BLaER1 (cell line): ENCODE data around the gene RPS6KB1.
A peak's percentile ranks its signal among the peaks of the same experiment; 100 is the strongest.
"Not testable (repeated sequence)": the region's sequence is repeated elsewhere in the genome, so short reads cannot be mapped to it uniquely, and the experiment has no call there.

Source experiments
- H3K27ac ChIP-seq: shearing (Covaris generic); formaldehyde crosslinking; 2 replicates; pipeline ENCODE4 v1.8.1; 2022
- H3K27me3 ChIP-seq: shearing (Covaris generic); formaldehyde crosslinking; 2 replicates; pipeline ENCODE4 v1.8.1; 2022
- H3K36me3 ChIP-seq: shearing (Covaris generic); formaldehyde crosslinking; 2 replicates; pipeline ENCODE4 v1.8.1; 2022
- H3K4me1 ChIP-seq: shearing (Covaris generic); formaldehyde crosslinking; 2 replicates; pipeline ENCODE4 v1.8.1; 2022
- H3K4me2 ChIP-seq: shearing (Covaris generic); formaldehyde crosslinking; 2 replicates; pipeline ENCODE4 v1.8.1; 2022
- H3K4me3 ChIP-seq: shearing (Covaris generic); formaldehyde crosslinking; 2 replicates; pipeline ENCODE4 v1.8.1; 2022
- H3K9ac ChIP-seq: shearing (Covaris generic); formaldehyde crosslinking; 2 replicates; pipeline ENCODE4 v1.8.1; 2022
- H3K9me3 ChIP-seq: shearing (Covaris generic); formaldehyde crosslinking; 2 replicates; pipeline ENCODE4 v1.8.1; 2022
- H4K20me1 ChIP-seq: shearing (Covaris generic); formaldehyde crosslinking; 2 replicates; pipeline ENCODE4 v1.8.1; 2022
- Cebpa-rat ChIP-seq: shearing (Covaris generic); IDR thresholded peaks from 2 replicates; pipeline ENCODE4 v1.8.1; 2022

The RPS6KB1 gene

GRCh38 chr17:59872351-59872750 is 20.6 kb upstream of the RPS6KB1 start:
- no peaks in the 10 kb centered on the region for H4K20me1 ChIP-seq
- H3K4me1 ChIP-seq, result no peaks in the 10 kb centered on the region
- peaks cover 76% of the 10 kb centered on the region for H3K36me3 ChIP-seq
- no peaks in the 10 kb centered on the region for H3K27me3 ChIP-seq
- no peak overlapping the region for H3K4me2 ChIP-seq
- H3K27ac ChIP-seq, result no peak overlapping the region
- H3K4me3 ChIP-seq, result no peak overlapping the region
- no peak for TF ChIP-seq Cebpa-rat
- H3K9ac ChIP-seq, result no peak overlapping the region
- H3K9me3 ChIP-seq, result no peaks in the 10 kb centered on the region

DNA sequence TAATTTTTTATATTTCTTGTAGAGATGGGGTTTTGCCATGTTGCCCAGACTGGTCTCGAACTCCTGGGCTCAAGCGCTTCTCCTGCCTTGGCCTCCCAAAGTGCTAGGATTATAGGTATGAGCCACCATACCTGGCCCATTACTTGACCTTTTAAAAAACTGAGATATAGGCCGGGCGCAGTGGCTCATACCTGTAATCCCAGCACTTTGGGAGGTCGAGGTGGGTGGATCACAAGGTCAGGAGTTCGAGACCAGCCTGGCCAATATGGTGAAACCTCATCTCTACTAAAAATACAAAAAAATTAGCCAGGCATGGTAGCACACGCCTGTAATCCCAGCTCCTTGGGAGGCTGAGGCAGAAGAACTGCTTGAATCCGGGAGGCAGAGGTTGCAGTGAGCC is 19.5 kb upstream of the RPS6KB1 start:
- H3K27ac ChIP-seq, H3K9me3 ChIP-seq, H4K20me1 ChIP-seq, H3K27me3 ChIP-seq, H3K4me3 ChIP-seq, H3K4me1 ChIP-seq, H3K9ac ChIP-seq, H3K4me2 ChIP-seq: not testable (repeated sequence)
- peaks cover 81% of the 10 kb centered on the region for H3K36me3 ChIP-seq

DNA sequence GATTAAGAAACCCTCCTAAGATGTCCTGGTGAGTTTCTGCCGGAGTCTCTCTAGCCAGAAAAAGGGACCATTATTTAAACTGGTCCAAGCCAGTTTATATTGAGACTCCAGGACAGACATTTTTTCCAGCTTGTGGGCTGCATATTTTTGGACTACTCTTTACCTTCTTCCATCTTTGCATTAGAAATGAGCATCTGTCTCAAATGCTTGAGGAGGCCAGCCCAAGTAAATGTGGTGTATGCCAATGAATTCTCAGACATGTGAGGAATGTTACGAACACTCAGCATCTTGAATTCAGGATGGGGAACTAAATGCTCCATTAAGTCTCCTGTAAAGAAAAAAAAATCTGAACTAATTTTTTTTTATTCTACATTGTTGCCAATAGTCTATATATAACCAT is 18.5 kb upstream of the RPS6KB1 start:
- TF ChIP-seq Cebpa-rat, result no peak
- H3K36me3 ChIP-seq, result peaks cover 91% of the 10 kb centered on the region

GRCh38 chr17:59876107-59876506 is 16.8 kb upstream of the RPS6KB1 start:
- no peak for TF ChIP-seq Cebpa-rat
- H3K4me3 ChIP-seq, result no peak overlapping the region
- no peaks in the 10 kb centered on the region for H4K20me1 ChIP-seq
- H3K27ac ChIP-seq, result no peak overlapping the region
- no peaks in the 10 kb centered on the region for H3K9me3 ChIP-seq
- peaks cover 96% of the 10 kb centered on the region for H3K36me3 ChIP-seq
- no peaks in the 10 kb centered on the region for H3K27me3 ChIP-seq
- H3K4me2 ChIP-seq, result no peak overlapping the region
- H3K9ac ChIP-seq, result no peak overlapping the region
- H3K4me1 ChIP-seq, result no peaks in the 10 kb centered on the region

More for the DNA sequence above, 18.5 kb upstream of the RPS6KB1 start:
- Histone ChIP-seq H3K9me3 (no peaks in the 10 kb centered on the region), H3K27ac (no peak overlapping the region), H3K4me2 (no peak overlapping the region), H3K4me3 (no peak overlapping the region), H4K20me1 (no peaks in the 10 kb centered on the region), H3K4me1 (no peaks in the 10 kb centered on the region), H3K27me3 (no peaks in the 10 kb centered on the region), H3K9ac (no peak overlapping the region)

- Histone ChIP-seq H3K4me2 (no peak overlapping the region), H3K4me3 (no peak overlapping the region), H3K9ac (no peak overlapping the region), H3K36me3 (peaks cover 94% of the 10 kb centered on the region), H3K27me3 (no peaks in the 10 kb centered on the region), H3K4me1 (no peaks in the 10 kb centered on the region), H4K20me1 (no peaks in the 10 kb centered on the region), H3K27ac (no peak overlapping the region), H3K9me3 (no peaks in the 10 kb centered on the region)
- no peak for TF ChIP-seq Cebpa-rat
These were observed 15.0 kb upstream of the RPS6KB1 start for GRCh38 chr17:59877965-59878364.

DNA sequence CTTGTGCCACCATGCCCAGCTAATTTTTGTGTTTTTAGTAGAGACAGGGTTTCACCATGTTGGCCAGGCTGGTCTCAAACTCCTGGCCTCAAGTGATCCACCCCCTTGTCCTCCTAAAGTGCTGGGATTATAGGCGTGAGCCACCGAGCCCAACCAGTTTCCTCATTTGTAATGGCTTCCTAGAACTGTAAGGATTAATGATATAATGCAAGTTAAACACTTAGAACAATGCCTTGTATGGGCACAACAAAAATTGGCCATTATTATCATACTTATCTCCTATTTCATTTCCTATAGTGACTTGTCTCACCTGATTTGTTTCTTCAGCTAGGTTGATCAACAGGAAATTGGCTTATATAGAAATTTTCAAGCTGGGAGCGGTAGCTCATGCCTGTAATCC is 14.3 kb upstream of the RPS6KB1 start:
- no peaks in the 10 kb centered on the region for H3K27me3 ChIP-seq
- no peak overlapping the region for H3K4me2 ChIP-seq
- H3K36me3 ChIP-seq, result peaks cover 94% of the 10 kb centered on the region
- no peaks in the 10 kb centered on the region for H4K20me1 ChIP-seq
- no peaks in the 10 kb centered on the region for H3K4me1 ChIP-seq
- no peak for TF ChIP-seq Cebpa-rat
- H3K4me3 ChIP-seq, result no peak overlapping the region
- no peaks in the 10 kb centered on the region for H3K9me3 ChIP-seq
- no peak overlapping the region for H3K27ac ChIP-seq
- H3K9ac ChIP-seq, result no peak overlapping the region

- no peak for TF ChIP-seq Cebpa-rat
- no peak overlapping the region for H3K9ac ChIP-seq
These were observed 8.1 kb upstream of the RPS6KB1 start for GRCh38 chr17:59884861-59885260.

GRCh38 chr17:59888145-59888750 is 4.7 kb upstream of the RPS6KB1 start:
- peaks cover 73% of the 10 kb centered on the region for H3K36me3 ChIP-seq

More at GRCh38 chr17:59884861-59885260, 8.1 kb upstream of the RPS6KB1 start:
- Histone ChIP-seq H3K27ac (no peak overlapping the region), H4K20me1 (peaks cover 16% of the 10 kb centered on the region; the same call in 1 of the 2 replicates), H3K9me3 (no peaks in the 10 kb centered on the region), H3K4me1 (no peaks in the 10 kb centered on the region), H3K4me3 (no peak overlapping the region), H3K36me3 (peaks cover 96% of the 10 kb centered on the region), H3K27me3 (no peaks in the 10 kb centered on the region), H3K4me2 (no peak overlapping the region)

GRCh38 chr17:59890720-59891119 is 2.2 kb upstream of the RPS6KB1 start:
- Histone ChIP-seq H3K4me3 (no peak overlapping the region), H3K4me1 (peaks cover 30% of the 10 kb centered on the region), H3K9ac (no peak overlapping the region), H3K9me3 (no peaks in the 10 kb centered on the region), H4K20me1 (peaks cover 40% of the 10 kb centered on the region), H3K4me2 (no peak overlapping the region), H3K27ac (no peak overlapping the region), H3K27me3 (no peaks in the 10 kb centered on the region), H3K36me3 (peaks cover 49% of the 10 kb centered on the region)
- no peak for TF ChIP-seq Cebpa-rat

More at GRCh38 chr17:59888145-59888750, 4.7 kb upstream of the RPS6KB1 start:
- H3K4me1 ChIP-seq, result peaks cover 14% of the 10 kb centered on the region
- no peak overlapping the region for H3K4me3 ChIP-seq
- no peak overlapping the region for H3K4me2 ChIP-seq
- no peaks in the 10 kb centered on the region for H3K27me3 ChIP-seq
- H3K27ac ChIP-seq, result no peak overlapping the region
- H4K20me1 ChIP-seq, result peaks cover 16% of the 10 kb centered on the region; the same call in 1 of the 2 replicates
- no peak for TF ChIP-seq Cebpa-rat
- no peak overlapping the region for H3K9ac ChIP-seq
- H3K9me3 ChIP-seq, result no peaks in the 10 kb centered on the region

GRCh38 chr17:59892251-59892923 is 534 bp upstream of the RPS6KB1 start:
- no peaks in the 10 kb centered on the region for H3K9me3 ChIP-seq
- peaks cover 38% of the 10 kb centered on the region for H3K36me3 ChIP-seq
- peak overlapping the region; percentile 81 for H3K4me2 ChIP-seq
- TF ChIP-seq Cebpa-rat, result no peak
- H3K4me1 ChIP-seq, result peaks cover 32% of the 10 kb centered on the region
- peak overlapping the region; percentile 62 for H3K27ac ChIP-seq
- H3K27me3 ChIP-seq, result no peaks in the 10 kb centered on the region
- H4K20me1 ChIP-seq, result peaks cover 42% of the 10 kb centered on the region
- H3K4me3 ChIP-seq, result peak overlapping the region; percentile 92
- peak overlapping the region; percentile 91 for H3K9ac ChIP-seq
